CD4-positive, CD25-positive, alpha-beta regulatory T cell (primary cell): ENCODE data around the gene KLHL41. TPM values are rescaled to one million over a fixed set of nuclear protein-coding genes. Genes with fewer than 3 reads are reported as not detected.

Experiments used
- ATAC-seq, 2 donors: fragments of 150-1000 bp; cut with Tn5 transposase; one replicate each; pipeline ENCODE4 v1.10.0; 2021; ENCODE audit warnings: low read depth in 2 of 2, moderate number of reproducible peaks in 2 of 2, moderate library complexity in 1 of 2
- DNase-seq, 3 donors: peaks; one replicate each; pipeline versions ENCODE4 v3.0.0 to v3.0.0-alpha.2; 2012 to 2022; ENCODE audit warnings: mixed read lengths in 1 of 3
- H3K27ac ChIP-seq: one replicate; pipeline ENCODE4 v1.7.0; 2013; ENCODE audit warnings: mild to moderate bottlenecking, low read length; ENCODE audit not compliant: insufficient read depth, poor library complexity, severe bottlenecking
- H3K27me3 ChIP-seq: one replicate; pipeline ENCODE4 v1.7.0; 2013; ENCODE audit warnings: low read length; ENCODE audit not compliant: control insufficient read depth, insufficient read depth
- H3K36me3 ChIP-seq: one replicate; pipeline ENCODE4 v1.7.0; 2013; ENCODE audit warnings: mild to moderate bottlenecking, low read length, moderate library complexity; ENCODE audit not compliant: control insufficient read depth, insufficient read depth
- H3K4me1 ChIP-seq: 2 replicates; pipeline ENCODE4 v1.7.0; 2013; ENCODE audit warnings: mild to moderate bottlenecking, low read length; ENCODE audit not compliant: insufficient read depth, control insufficient read depth, poor library complexity, severe bottlenecking
- H3K4me3 ChIP-seq: one replicate; pipeline ENCODE4 v1.7.0; 2013; ENCODE audit warnings: low read depth, mild to moderate bottlenecking, low read length, moderate library complexity
- H3K9me3 ChIP-seq, 2 experiments: 1 replicate in 1 of 2; 2 replicates in 1 of 2; pipeline ENCODE4 v1.7.0; 2013; ENCODE audit warnings: low read length in 2 of 2, mild to moderate bottlenecking in 1 of 2, moderate library complexity in 1 of 2; ENCODE audit not compliant: control insufficient read depth in 2 of 2
- H3K27ac Mint-ChIP-seq, 3 donors: one replicate each; pipeline ENCODE4 v1.8.0; 2020 to 2022; ENCODE audit warnings: mild to moderate bottlenecking in 3 of 3, mixed read lengths in 3 of 3, moderate library complexity in 2 of 3
- H3K27me3 Mint-ChIP-seq: one replicate; pipeline ENCODE4 v1.8.0; 2022; ENCODE audit warnings: mild to moderate bottlenecking, mixed read lengths
- H3K36me3 Mint-ChIP-seq: one replicate; pipeline ENCODE4 v1.8.0; 2020; ENCODE audit warnings: mixed read lengths
- H3K4me1 Mint-ChIP-seq, 4 donors: one replicate each; pipeline ENCODE4 v1.8.0; 2020 to 2022; ENCODE audit warnings: mixed read lengths in 4 of 4, mild to moderate bottlenecking in 1 of 4
- H3K4me3 Mint-ChIP-seq, 4 donors: one replicate each; pipeline ENCODE4 v1.8.0; 2020 to 2022; ENCODE audit warnings: mild to moderate bottlenecking in 4 of 4, mixed read lengths in 4 of 4, moderate library complexity in 3 of 4
- H3K9me3 Mint-ChIP-seq, 7 donors: one replicate each; pipeline ENCODE4 v1.8.0; 2020 to 2022; ENCODE audit warnings: mixed read lengths in 7 of 7, mild to moderate bottlenecking in 3 of 7, moderate library complexity in 2 of 7
- polyA plus RNA-seq, 4 donors: library from polyadenylated mRNA; unstranded; fragments of 300-500 nt; fragmentation: Illumina TruSeq; gene quantifications; one replicate each; pipeline ENCODE4 v1.2.3, GENCODE V29; 2021
- total RNA-seq: library from RNA; stranded (reverse); gene quantifications from one replicate; pipeline ENCODE4 v1.2.3, GENCODE V29; 2022

Gene KLHL41
- total and polyA plus RNA-seq, 5 donors from 2014 or later: 0.08 TPM; not detected in 4

DNA sequence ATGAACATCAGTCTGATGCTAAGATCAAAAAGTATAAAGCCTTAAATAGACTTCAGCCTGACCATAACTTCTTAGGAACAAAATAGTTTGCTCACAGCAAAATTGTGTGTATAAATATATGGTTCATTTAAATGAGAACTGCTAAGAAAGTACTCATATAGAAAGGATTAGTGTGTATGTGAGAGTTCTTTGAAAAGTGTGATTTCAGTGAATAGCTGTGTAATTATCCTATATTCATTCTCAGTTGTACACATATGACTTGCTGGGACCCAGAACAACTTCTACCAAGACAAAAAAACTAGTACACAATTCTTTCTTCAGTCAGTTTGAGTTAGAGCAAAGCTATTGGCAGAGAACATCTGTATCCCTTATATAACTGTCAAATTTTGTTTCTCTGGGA, 23.0 kb upstream of the KLHL41 start:
- DNase-seq (no peak), ATAC-seq (no peak)
- H3K4me3 ChIP-seq: no peak overlapping the region
- H3K4me1 Mint-ChIP-seq: peaks cover 0 to 7% (median 3%) of the 10 kb centered on the region in 4 donors
- no peaks in the 10 kb centered on the region for H3K4me1 ChIP-seq
- peaks cover 11% of the 10 kb centered on the region for H3K36me3 Mint-ChIP-seq
- H3K27me3 Mint-ChIP-seq: no peaks in the 10 kb centered on the region
- H3K27ac Mint-ChIP-seq: no peak overlapping the region
- no peaks in the 10 kb centered on the region for H3K27me3 ChIP-seq
- no peak overlapping the region for H3K4me3 Mint-ChIP-seq
- no peaks in the 10 kb centered on the region for H3K36me3 ChIP-seq
- no peaks in the 10 kb centered on the region for H3K9me3 ChIP-seq
- H3K27ac ChIP-seq: no peak overlapping the region
- no peaks in the 10 kb centered on the region for H3K9me3 Mint-ChIP-seq

DNA sequence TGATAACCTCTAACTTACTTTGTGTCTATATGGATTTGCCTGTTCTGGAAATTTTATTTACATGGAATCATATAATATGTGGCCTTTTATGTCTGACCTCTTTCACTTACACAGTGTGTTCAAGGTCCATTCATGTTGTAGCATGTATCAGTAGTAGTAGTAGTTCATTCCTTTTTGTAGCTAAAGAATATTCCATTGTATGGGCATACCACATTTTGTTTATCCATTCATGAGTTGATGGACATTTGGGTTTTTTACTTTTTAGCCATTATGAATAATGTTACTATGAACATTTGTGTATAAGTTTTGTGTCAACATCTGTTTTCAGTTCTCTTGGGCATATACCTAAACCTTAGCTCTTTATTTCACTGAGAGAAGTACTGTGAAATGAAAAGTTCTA, 18.7 kb upstream of the KLHL41 start:
- no peak overlapping the region for H3K4me3 Mint-ChIP-seq
- Histone ChIP-seq H3K27me3 (no peaks in the 10 kb centered on the region), H3K4me1 (no peaks in the 10 kb centered on the region), H3K9me3 (no peaks in the 10 kb centered on the region), H3K36me3 (no peaks in the 10 kb centered on the region), H3K27ac (no peak overlapping the region), H3K4me3 (no peak overlapping the region)
- no peaks in the 10 kb centered on the region for H3K27me3 Mint-ChIP-seq
- DNase-seq (no peak), ATAC-seq (no peak)
- peaks cover 2% of the 10 kb centered on the region for H3K36me3 Mint-ChIP-seq
- no peaks in the 10 kb centered on the region for H3K4me1 Mint-ChIP-seq
- no peaks in the 10 kb centered on the region for H3K9me3 Mint-ChIP-seq
- no peak overlapping the region for H3K27ac Mint-ChIP-seq

DNA sequence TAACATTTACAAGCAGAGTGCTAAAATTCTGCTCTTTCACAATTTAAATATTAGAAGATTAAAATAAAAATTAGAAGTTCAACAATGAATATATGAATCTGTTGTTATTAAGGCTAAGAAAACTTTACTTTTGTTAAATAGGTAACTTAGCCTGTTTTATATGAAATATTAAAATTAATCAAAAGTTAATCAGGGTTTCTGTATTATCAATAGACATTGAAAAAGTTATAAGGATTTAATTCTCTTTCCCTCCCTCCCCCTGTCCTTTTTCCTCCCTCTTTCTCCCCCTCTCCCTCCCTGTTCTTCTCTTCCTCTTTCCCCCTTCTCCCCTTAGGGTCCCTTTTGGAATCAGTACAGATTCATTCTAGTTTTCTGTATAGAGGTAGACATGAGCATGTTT, 18.1 kb upstream of the KLHL41 start:
- Mint-ChIP-seq H3K9me3 (no peaks in the 10 kb centered on the region), H3K36me3 (no peaks in the 10 kb centered on the region), H3K4me3 (no peak overlapping the region), H3K27ac (no peak overlapping the region), H3K4me1 (no peaks in the 10 kb centered on the region), H3K27me3 (no peaks in the 10 kb centered on the region)
- no peaks in the 10 kb centered on the region for H3K27me3 ChIP-seq
- DNase-seq (no peak), ATAC-seq (no peak)
- no peaks in the 10 kb centered on the region for H3K36me3 ChIP-seq
- no peaks in the 10 kb centered on the region for H3K4me1 ChIP-seq
- H3K4me3 ChIP-seq: no peak overlapping the region
- H3K27ac ChIP-seq: no peak overlapping the region
- H3K9me3 ChIP-seq: no peaks in the 10 kb centered on the region

DNA sequence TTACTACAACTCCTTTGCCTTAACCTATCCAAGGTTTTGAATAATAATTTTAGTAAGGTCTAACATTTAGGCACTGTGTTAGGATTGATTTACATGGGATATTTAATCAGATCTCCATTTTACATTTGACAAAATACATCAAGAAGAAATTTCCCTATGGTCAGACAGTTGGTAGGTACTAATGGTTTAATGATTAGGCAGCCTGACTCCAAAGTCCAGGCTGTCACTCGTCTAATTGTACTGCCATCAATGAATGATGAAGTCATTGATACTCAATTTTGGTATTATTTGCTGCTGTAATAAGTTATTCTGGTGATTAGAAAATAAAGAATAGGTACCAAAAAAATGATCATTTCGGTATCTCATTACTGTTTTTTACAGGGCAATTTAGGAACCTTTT, 16.1 kb upstream of the KLHL41 start:
- Mint-ChIP-seq H3K27me3 (no peaks in the 10 kb centered on the region), H3K4me1 (no peaks in the 10 kb centered on the region)
- no peak for ATAC-seq

DNA sequence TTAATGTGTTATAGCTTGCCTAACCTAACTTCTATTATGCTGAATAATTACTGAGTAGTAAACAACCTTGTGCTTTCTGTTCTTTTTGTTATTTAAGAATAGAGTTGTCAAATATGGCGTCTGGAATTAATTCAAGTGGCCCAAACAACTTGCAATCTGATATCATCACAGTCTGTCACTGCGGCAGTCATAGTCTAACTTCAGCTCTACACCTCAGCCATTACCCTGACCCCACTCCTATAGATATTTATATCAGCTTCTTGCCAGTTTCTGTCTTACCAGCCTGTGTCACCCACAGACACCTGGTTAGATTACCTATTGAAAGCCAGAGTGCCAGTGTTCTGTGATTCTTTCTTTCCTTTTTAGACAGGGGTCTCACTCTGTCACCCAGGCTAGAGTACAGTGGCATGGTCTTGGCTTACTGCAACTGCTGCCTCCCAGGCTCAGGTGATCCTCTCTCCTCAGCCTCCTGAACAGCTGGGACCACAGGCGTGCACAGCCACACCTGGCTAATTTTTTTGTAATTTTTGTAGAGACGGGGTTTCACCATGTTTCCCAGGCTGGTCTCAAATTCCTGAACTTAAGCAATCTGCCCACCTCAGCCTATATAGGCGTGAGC, 14.1 kb upstream of the KLHL41 start:
- DNase-seq: no peak
- Mint-ChIP-seq H3K27me3 (no peaks in the 10 kb centered on the region), H3K4me1 (no peaks in the 10 kb centered on the region), H3K9me3 (no peaks in the 10 kb centered on the region), H3K4me3 (no peak overlapping the region), H3K27ac (no peak overlapping the region), H3K36me3 (no peaks in the 10 kb centered on the region)
- Histone ChIP-seq H3K4me1 (no peaks in the 10 kb centered on the region), H3K36me3 (no peaks in the 10 kb centered on the region), H3K4me3 (no peak overlapping the region), H3K27me3 (no peaks in the 10 kb centered on the region), H3K27ac (no peak overlapping the region), H3K9me3 (no peaks in the 10 kb centered on the region)
- ATAC-seq: no peak

More for the DNA sequence above, 16.1 kb upstream of the KLHL41 start:
- Histone ChIP-seq H3K27ac (no peak overlapping the region), H3K36me3 (no peaks in the 10 kb centered on the region), H3K4me3 (no peak overlapping the region), H3K9me3 (no peaks in the 10 kb centered on the region), H3K27me3 (no peaks in the 10 kb centered on the region), H3K4me1 (no peaks in the 10 kb centered on the region)
- DNase-seq: no peak
- H3K9me3 Mint-ChIP-seq: no peaks in the 10 kb centered on the region
- H3K4me3 Mint-ChIP-seq: no peak overlapping the region
- no peaks in the 10 kb centered on the region for H3K36me3 Mint-ChIP-seq
- H3K27ac Mint-ChIP-seq: no peak overlapping the region

DNA sequence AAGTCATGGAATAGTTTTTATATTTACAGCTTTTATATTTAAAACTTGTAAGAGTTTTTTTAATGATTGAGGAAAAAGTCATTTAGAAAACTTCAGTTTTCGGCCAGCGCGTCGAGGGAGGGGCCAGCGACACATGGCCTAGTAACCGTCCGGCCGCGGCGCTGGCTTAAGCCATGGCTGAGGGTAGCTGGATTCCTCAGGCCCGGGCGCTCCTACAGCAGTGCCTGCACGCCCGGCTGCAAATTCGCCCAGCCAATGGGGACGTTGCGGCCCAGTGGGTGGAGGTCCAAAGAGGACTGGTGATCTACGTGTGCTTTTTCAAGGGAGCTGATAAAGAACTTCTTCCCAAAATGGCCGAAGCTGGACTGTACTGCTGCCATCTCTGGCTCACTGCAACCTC, 4.9 kb upstream of the KLHL41 start:
- Histone ChIP-seq H3K27ac (no peak overlapping the region), H3K9me3 (no peaks in the 10 kb centered on the region), H3K36me3 (no peaks in the 10 kb centered on the region), H3K27me3 (no peaks in the 10 kb centered on the region), H3K4me1 (no peaks in the 10 kb centered on the region), H3K4me3 (no peak overlapping the region)
- H3K27ac Mint-ChIP-seq: no peak overlapping the region
- ATAC-seq: no peak
- no peaks in the 10 kb centered on the region for H3K4me1 Mint-ChIP-seq
- H3K36me3 Mint-ChIP-seq: peaks cover 6% of the 10 kb centered on the region
- H3K4me3 Mint-ChIP-seq: no peak overlapping the region
- no peaks in the 10 kb centered on the region for H3K9me3 Mint-ChIP-seq
- DNase-seq: no peak
- H3K27me3 Mint-ChIP-seq: no peaks in the 10 kb centered on the region

DNA sequence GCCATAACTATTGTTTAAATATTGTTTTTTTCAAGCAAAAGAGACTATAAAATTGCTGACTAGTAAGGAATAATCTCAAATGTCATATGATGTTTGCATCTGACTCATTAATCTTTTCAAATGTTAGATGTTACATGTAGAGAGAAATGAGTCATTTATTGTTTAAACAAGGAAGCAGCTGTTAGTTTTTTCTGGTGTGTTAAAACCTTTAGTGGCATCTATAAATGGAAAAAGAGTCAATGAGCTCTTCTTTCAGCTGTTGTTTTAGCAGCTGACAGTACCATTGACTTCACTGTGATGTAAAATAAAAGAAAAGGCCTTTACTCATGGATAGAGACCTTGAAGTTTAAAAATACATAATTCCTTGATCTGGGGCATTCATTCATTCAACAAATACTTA, 1.8 kb upstream of the KLHL41 start:
- Histone ChIP-seq H3K4me3 (no peak overlapping the region), H3K36me3 (no peaks in the 10 kb centered on the region), H3K4me1 (no peaks in the 10 kb centered on the region), H3K27me3 (no peaks in the 10 kb centered on the region), H3K27ac (no peak overlapping the region), H3K9me3 (no peaks in the 10 kb centered on the region)
- no peak for ATAC-seq
- Mint-ChIP-seq H3K9me3 (no peaks in the 10 kb centered on the region), H3K27ac (no peak overlapping the region), H3K36me3 (peaks cover 11% of the 10 kb centered on the region), H3K4me3 (no peak overlapping the region), H3K4me1 (no peaks in the 10 kb centered on the region), H3K27me3 (no peaks in the 10 kb centered on the region)
- no peak for DNase-seq

DNA sequence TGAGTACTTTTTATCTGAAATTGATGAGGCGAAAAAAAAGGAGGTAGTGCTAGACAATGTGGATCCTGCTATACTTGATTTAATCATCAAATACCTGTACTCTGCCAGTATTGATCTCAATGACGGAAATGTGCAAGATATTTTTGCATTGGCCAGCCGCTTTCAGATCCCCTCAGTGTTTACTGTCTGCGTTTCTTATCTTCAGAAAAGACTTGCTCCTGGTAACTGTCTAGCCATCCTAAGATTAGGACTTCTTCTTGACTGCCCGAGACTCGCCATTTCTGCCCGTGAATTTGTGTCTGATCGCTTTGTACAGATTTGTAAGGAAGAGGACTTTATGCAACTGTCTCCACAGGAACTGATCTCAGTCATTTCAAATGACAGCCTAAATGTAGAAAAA, 453 bp downstream of the KLHL41 start:
- Mint-ChIP-seq H3K9me3 (no peaks in the 10 kb centered on the region), H3K27me3 (no peaks in the 10 kb centered on the region), H3K27ac (no peak overlapping the region), H3K4me1 (no peaks in the 10 kb centered on the region), H3K4me3 (no peak overlapping the region), H3K36me3 (peaks cover 4% of the 10 kb centered on the region)
- Histone ChIP-seq H3K4me1 (no peaks in the 10 kb centered on the region), H3K27ac (no peak overlapping the region), H3K4me3 (no peak overlapping the region), H3K27me3 (no peaks in the 10 kb centered on the region), H3K9me3 (no peaks in the 10 kb centered on the region), H3K36me3 (no peaks in the 10 kb centered on the region)
- DNase-seq (no peak), ATAC-seq (no peak)
